ENCODE measurements around the gene FXYD4. TPM values are rescaled to one million over a fixed set of nuclear protein-coding genes. Genes with fewer than 3 reads are reported as not detected.

The FXYD4 gene
- total RNA-seq, 1 donor from 2014 or later: 1.1 TPM

- ATAC-seq (no peak), DNase-seq (peak; percentile 84)
- TF ChIP-seq CTCF (IDR thresholded peaks at IDR 0.05): peak; percentile 11
- Histone ChIP-seq H3K27ac (peak overlapping the region; percentile 99), H3K36me3 (no peaks in the 10 kb centered on the region), H3K4me3 (peak overlapping the region; percentile 91), H3K27me3 (no peaks in the 10 kb centered on the region), H3K4me1 (peaks cover 20% of the 10 kb centered on the region), H3K9me3 (no peaks in the 10 kb centered on the region)
- intact Hi-C loops (cut with DNase I): no loop called here
Measured at GRCh38 chr10:43409385-43410109, 38.1 kb downstream of the FXYD4 start.

- no peak for TF ChIP-seq CTCF (IDR thresholded peaks at IDR 0.05)
- no peak overlapping the region for H3K4me3 ChIP-seq
- H3K36me3 ChIP-seq: no peaks in the 10 kb centered on the region
- DNase-seq (no peak), ATAC-seq (no peak)
- peaks cover 12% of the 10 kb centered on the region for H3K4me1 ChIP-seq
- no peaks in the 10 kb centered on the region for H3K9me3 ChIP-seq
- intact Hi-C loops (cut with DNase I): no loop called here
- peak overlapping the region; percentile 99 for H3K27ac ChIP-seq
- no peaks in the 10 kb centered on the region for H3K27me3 ChIP-seq
Measured at GRCh38 chr10:43410345-43410744, 38.9 kb downstream of the FXYD4 start.

- TF ChIP-seq CTCF (IDR thresholded peaks at IDR 0.05): no peak
- Histone ChIP-seq H3K9me3 (no peaks in the 10 kb centered on the region), H3K36me3 (no peaks in the 10 kb centered on the region), H3K27me3 (no peaks in the 10 kb centered on the region), H3K4me3 (no peak overlapping the region), H3K4me1 (no peaks in the 10 kb centered on the region), H3K27ac (no peak overlapping the region)
- DNase-seq (no peak), ATAC-seq (no peak)
- intact Hi-C loops (cut with DNase I): no loop called here
Measured at GRCh38 chr10:43411536-43411935, 40.1 kb downstream of the FXYD4 start.

GRCh38 chr10:43415544-43415943 is 44.1 kb downstream of the FXYD4 start:
- ATAC-seq (no peak), DNase-seq (no peak)
- no peak for TF ChIP-seq CTCF (IDR thresholded peaks at IDR 0.05)
- H3K9me3 ChIP-seq: no peaks in the 10 kb centered on the region
- no peaks in the 10 kb centered on the region for H3K27me3 ChIP-seq
- peaks cover 5% of the 10 kb centered on the region for H3K4me1 ChIP-seq
- H3K4me3 ChIP-seq: no peak overlapping the region
- intact Hi-C loops (cut with DNase I): no loop called here
- no peaks in the 10 kb centered on the region for H3K36me3 ChIP-seq
- no peak overlapping the region for H3K27ac ChIP-seq

DNA sequence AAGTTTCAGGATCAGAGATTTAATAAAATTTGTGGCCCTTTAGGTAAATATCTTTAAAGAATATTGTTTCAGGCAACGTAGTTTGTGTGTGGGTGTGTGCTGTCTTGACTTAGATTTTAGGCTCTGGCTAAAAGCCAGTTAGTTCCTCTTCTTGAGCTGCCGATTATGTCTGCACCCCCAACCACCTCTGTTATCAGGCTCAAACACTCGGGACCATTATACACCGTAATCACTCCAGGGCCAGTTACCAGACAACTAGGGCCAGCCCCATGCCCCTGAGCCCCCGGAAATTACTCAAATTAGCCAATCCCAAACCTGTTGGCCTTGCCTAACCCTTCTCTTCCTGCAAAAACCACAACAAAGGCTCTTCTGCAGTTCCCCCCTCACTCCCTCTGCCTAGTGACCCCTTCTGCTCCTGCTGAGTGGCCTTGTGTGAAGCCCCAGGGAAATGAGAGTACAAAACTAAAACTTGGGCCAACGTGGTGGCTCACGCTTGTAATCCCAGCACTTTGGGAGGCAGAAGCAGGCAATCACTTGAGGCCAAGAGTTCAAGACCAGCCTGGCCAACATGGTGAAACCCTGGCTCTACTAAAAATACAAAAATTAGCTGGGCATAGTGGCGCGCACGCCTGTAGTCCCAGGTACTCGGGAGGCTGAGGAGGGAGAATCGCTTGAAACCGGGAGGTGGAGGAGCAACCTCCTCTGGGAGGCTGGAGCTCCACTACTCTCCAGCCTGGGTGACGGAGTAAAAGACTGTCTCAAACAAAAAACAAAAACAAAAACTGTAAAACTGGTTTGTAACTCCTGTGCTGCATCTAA is 46.7 kb downstream of the FXYD4 start:
- intact Hi-C loops (cut with DNase I): no loop called here
- Histone ChIP-seq H3K27ac (peak overlapping the region; percentile 66), H3K4me3 (no peak overlapping the region), H3K36me3 (no peaks in the 10 kb centered on the region), H3K27me3 (no peaks in the 10 kb centered on the region), H3K9me3 (no peaks in the 10 kb centered on the region), H3K4me1 (peaks cover 8% of the 10 kb centered on the region)
- DNase-seq (no peak), ATAC-seq (no peak)
- no peak for TF ChIP-seq CTCF (IDR thresholded peaks at IDR 0.05)

Measured in upper lobe of right lung (tissue), 1 donor.